GM23248 (cell line): Measurements from ENCODE around the gene ADGRF4. TPM values are rescaled to one million over a fixed set of nuclear protein-coding genes. Genes with fewer than 3 reads are reported as not detected.

Experiments used
- DNase-seq: peaks from one replicate; pipeline ENCODE4 v3.0.0-alpha.2; 2015
- H2AFZ ChIP-seq: fragments of 200-600 bp; sonication (generic); 2 replicates; pipeline ENCODE4 v1.6.1; 2016; ENCODE audit warnings: antibody characterized with exemption
- H3F3A ChIP-seq: fragments of 200-600 bp; sonication (generic); 2 replicates; pipeline ENCODE4 v1.6.1; 2016; ENCODE audit warnings: mild to moderate bottlenecking, antibody characterized with exemption, mixed run types; ENCODE audit not compliant: insufficient read depth
- H3K27ac ChIP-seq: fragments of 200-600 bp; sonication (generic); 2 replicates; pipeline ENCODE4 v1.5.1; 2016; ENCODE audit warnings: mild to moderate bottlenecking
- H3K27me3 ChIP-seq: fragments of 200-600 bp; sonication (generic); replicated peaks from 2 replicates; pipeline ENCODE4 v1.6.1; 2016; ENCODE audit warnings: mild to moderate bottlenecking; ENCODE audit not compliant: insufficient read depth
- H3K36me3 ChIP-seq: fragments of 200-600 bp; sonication (generic); 2 replicates; pipeline ENCODE4 v1.6.1; 2016; ENCODE audit warnings: low read depth, mild to moderate bottlenecking
- H3K4me1 ChIP-seq: fragments of 200-600 bp; sonication (generic); 2 replicates; pipeline ENCODE4 v1.6.1; 2016; ENCODE audit warnings: mild to moderate bottlenecking; ENCODE audit not compliant: insufficient read depth
- H3K4me2 ChIP-seq: fragments of 200-600 bp; sonication (generic); one replicate; pipeline ENCODE4 v1.6.1; 2016; ENCODE audit warnings: mild to moderate bottlenecking; ENCODE audit not compliant: unreplicated experiment
- H3K4me3 ChIP-seq: fragments of 200-600 bp; sonication (generic); 2 replicates; pipeline ENCODE4 v1.5.1; 2016; ENCODE audit warnings: mild to moderate bottlenecking
- H3K79me2 ChIP-seq: fragments of 200-600 bp; sonication (generic); 2 replicates; pipeline ENCODE4 v1.6.1; 2016; ENCODE audit warnings: mild to moderate bottlenecking; ENCODE audit not compliant: insufficient read depth
- H3K9ac ChIP-seq: fragments of 200-600 bp; sonication (generic); 2 replicates; pipeline ENCODE4 v1.6.1; 2016; ENCODE audit warnings: mild to moderate bottlenecking
- H3K9me2 ChIP-seq: fragments of 200-600 bp; sonication (generic); 2 replicates; pipeline ENCODE4 v1.6.1; 2016; ENCODE audit warnings: mixed run types, mild to moderate bottlenecking, moderate library complexity; ENCODE audit not compliant: insufficient read depth
- H3K9me3 ChIP-seq: fragments of 200-600 bp; sonication (generic); one replicate; pipeline ENCODE4 v1.6.1; 2017; ENCODE audit warnings: low read depth
- H4K20me1 ChIP-seq: fragments of 200-600 bp; sonication (generic); 2 replicates; pipeline ENCODE4 v1.6.0; 2016; ENCODE audit not compliant: insufficient read depth
- EZH2 ChIP-seq: fragments of 200-600 bp; sonication (generic); IDR thresholded peaks from 2 replicates; pipeline ENCODE4 v1.6.1; 2018; ENCODE audit warnings: antibody characterized with exemption, mild to moderate bottlenecking; ENCODE audit not compliant: insufficient read depth, poor library complexity, severe bottlenecking
- EZH2phosphoT487 ChIP-seq: fragments of 200-600 bp; sonication (generic); IDR thresholded peaks from 2 replicates; pipeline ENCODE4 v1.6.1; 2018; ENCODE audit warnings: antibody characterized with exemption, moderate library complexity, mild to moderate bottlenecking, low read depth; ENCODE audit not compliant: insufficient read depth
- WGBS, 2 experiments: methylation state at CpG; one replicate each; pipeline ENCODE4 v1.1.6; 2015 to 2017; ENCODE audit warnings: low lambda C conversion rate in 2 of 2, low coverage in 1 of 2; ENCODE audit errors: missing lambda C conversion rate in 2 of 2; 5-methylcytosine and 5-hydroxymethylcytosine counted together
- in situ Hi-C: fragments of 300-500 bp; cut with MboI; formaldehyde crosslinking; loops from 2 replicates; pipeline ENCODE4 v1.15.0; 2020
- polyA plus RNA-seq: library from polyadenylated mRNA; unstranded; fragments of >200 nt; fragmentation: Nextera tagmentation; extraction: Ambion mirVana; gene quantifications from 2 replicates; pipeline ENCODE4 v1.2.1, GENCODE V29; 2016
- total RNA-seq: library from RNA; depleted of rRNA; stranded (reverse); fragments of >200 nt; shearing (Covaris generic); gene quantifications from 2 replicates; pipeline ENCODE4 v1.2.3, GENCODE V29; 2014

The ADGRF4 gene
- total and polyA plus RNA-seq, 2 experiments from 2014 or later, result 0.11 TPM; not detected in 1

GRCh38 chr6:47700596-47700995, 2.2 kb downstream of the ADGRF4 start:
- H3K4me3 ChIP-seq, result no peak overlapping the region
- no peaks in the 10 kb centered on the region for H3K36me3 ChIP-seq
- no peaks in the 10 kb centered on the region for H4K20me1 ChIP-seq
- H3K9ac ChIP-seq, result no peak overlapping the region
- H3K79me2 ChIP-seq, result no peaks in the 10 kb centered on the region
- H2AFZ ChIP-seq, result no peak overlapping the region
- no peak for DNase-seq
- TF ChIP-seq EZH2 (no peak), EZH2phosphoT487 (no peak)
- H3K27me3 ChIP-seq, result peaks cover 3% of the 10 kb centered on the region; the same call in 1 of the 2 replicates
- no peaks in the 10 kb centered on the region; the same call in 1 of the 2 replicates for H3F3A ChIP-seq
- no peaks in the 10 kb centered on the region for H3K9me2 ChIP-seq
- no peaks in the 10 kb centered on the region for H3K9me3 ChIP-seq
- in situ Hi-C loops, result no loop called here
- H3K27ac ChIP-seq, result no peak overlapping the region
- no peak overlapping the region for H3K4me2 ChIP-seq
- WGBS, 2 experiments, result 51 to 72% methylated on average over 2 of the region's 2 CpGs
- no peaks in the 10 kb centered on the region for H3K4me1 ChIP-seq

DNA sequence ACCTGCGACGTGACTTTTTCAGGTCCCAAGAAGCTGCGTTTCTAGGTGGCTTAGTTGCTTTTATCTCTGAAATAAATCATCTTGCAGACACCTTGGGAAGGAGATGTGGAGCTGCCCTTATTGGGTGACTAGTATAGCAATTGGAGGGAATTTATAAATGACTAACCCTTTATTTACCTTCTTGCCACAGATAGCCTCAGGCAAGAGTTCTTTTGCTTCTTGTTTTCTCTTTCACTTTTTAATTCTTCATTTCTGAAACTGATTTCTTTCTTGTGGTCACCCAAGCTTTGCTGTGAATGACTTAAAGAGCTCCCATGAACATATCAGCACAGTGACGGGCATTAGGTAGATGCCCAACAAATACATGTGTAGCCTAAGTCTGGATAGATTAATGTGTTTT, 3.0 kb downstream of the ADGRF4 start:
- no peak for TF ChIP-seq EZH2
- TF ChIP-seq EZH2phosphoT487, result no peak
- Histone ChIP-seq H3K4me2 (no peak overlapping the region), H3K27me3 (peaks cover 3% of the 10 kb centered on the region; the same call in 1 of the 2 replicates), H3K4me3 (no peak overlapping the region), H3K4me1 (no peaks in the 10 kb centered on the region), H3K79me2 (no peaks in the 10 kb centered on the region), H3K36me3 (no peaks in the 10 kb centered on the region), H3K9me3 (no peaks in the 10 kb centered on the region), H4K20me1 (no peaks in the 10 kb centered on the region), H3K27ac (no peak overlapping the region), H3K9me2 (no peaks in the 10 kb centered on the region), H3F3A (no peaks in the 10 kb centered on the region; the same call in 1 of the 2 replicates), H3K9ac (no peak overlapping the region), H2AFZ (no peak overlapping the region)
- 18 to 25% methylated on average over 4 of the region's 4 CpGs for WGBS, 2 experiments
- DNase-seq, result no peak
- in situ Hi-C loops, result no loop called here

DNA sequence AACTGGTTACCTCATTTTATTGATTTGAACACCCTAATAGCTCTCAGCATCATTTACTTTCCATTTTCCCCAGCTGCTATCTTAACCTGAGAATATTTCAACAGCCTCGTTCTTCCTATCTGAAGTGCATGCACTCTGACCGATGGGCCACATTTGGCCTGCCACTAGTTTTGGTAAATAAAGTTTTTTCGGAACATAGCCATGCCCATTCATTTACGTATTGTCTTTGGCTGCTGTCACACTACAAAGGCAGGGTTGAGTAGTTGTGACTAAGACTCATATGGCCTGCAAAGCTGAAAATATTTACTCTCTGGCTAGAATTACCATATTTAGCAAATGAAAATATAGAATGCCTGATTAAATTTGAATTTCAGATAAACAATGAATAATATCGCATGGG, 10.8 kb downstream of the ADGRF4 start:
- no peak overlapping the region for H3K9ac ChIP-seq
- in situ Hi-C loops, result no loop called here
- DNase-seq, result no peak
- no peaks in the 10 kb centered on the region for H3K4me1 ChIP-seq
- H2AFZ ChIP-seq, result no peak overlapping the region
- WGBS, 2 experiments, result 54 to 58% methylated on average over 5 of the region's 5 CpGs
- H3K36me3 ChIP-seq, result no peaks in the 10 kb centered on the region
- H3K9me3 ChIP-seq, result no peaks in the 10 kb centered on the region
- H3F3A ChIP-seq, result no peaks in the 10 kb centered on the region
- H3K9me2 ChIP-seq, result no peaks in the 10 kb centered on the region
- H3K4me3 ChIP-seq, result no peak overlapping the region
- H3K27me3 ChIP-seq, result peaks cover 3% of the 10 kb centered on the region; the same call in 1 of the 2 replicates
- no peaks in the 10 kb centered on the region for H3K79me2 ChIP-seq
- no peak overlapping the region for H3K4me2 ChIP-seq
- no peak for TF ChIP-seq EZH2phosphoT487
- no peak for TF ChIP-seq EZH2
- H3K27ac ChIP-seq, result no peak overlapping the region
- H4K20me1 ChIP-seq, result no peaks in the 10 kb centered on the region

DNA sequence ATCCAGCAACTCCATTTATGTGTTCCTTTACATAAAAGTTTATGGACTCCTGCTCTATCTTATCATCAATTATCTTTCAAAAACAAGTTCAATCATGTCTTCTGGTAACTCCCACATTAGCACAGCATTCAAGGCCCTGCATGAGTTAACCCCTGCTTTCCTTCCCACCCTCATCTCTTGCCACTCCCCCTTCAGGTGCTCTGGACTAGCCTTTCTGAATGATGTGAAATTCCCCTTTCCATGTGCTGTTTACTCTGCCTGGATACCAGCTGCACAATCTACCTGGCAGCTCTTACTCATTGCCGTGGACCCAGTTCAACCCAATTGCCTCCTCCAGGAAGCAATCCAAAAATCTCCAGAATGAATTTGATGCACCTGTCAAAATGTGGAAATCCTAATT, 11.9 kb downstream of the ADGRF4 start:
- in situ Hi-C loops, result no loop called here
- Histone ChIP-seq H3K9me3 (no peaks in the 10 kb centered on the region), H3K27ac (no peak overlapping the region), H3K4me2 (no peak overlapping the region), H3F3A (no peaks in the 10 kb centered on the region), H3K4me3 (no peak overlapping the region), H2AFZ (no peak overlapping the region), H3K9ac (no peak overlapping the region), H3K27me3 (peaks cover 3% of the 10 kb centered on the region; the same call in 1 of the 2 replicates), H4K20me1 (no peaks in the 10 kb centered on the region), H3K4me1 (no peaks in the 10 kb centered on the region), H3K36me3 (no peaks in the 10 kb centered on the region), H3K9me2 (no peaks in the 10 kb centered on the region), H3K79me2 (no peaks in the 10 kb centered on the region)
- WGBS, 2 experiments, result 19 to 28% methylated on average over 1 of the region's 1 CpG
- DNase-seq, result no peak
- TF ChIP-seq EZH2phosphoT487 (no peak), EZH2 (no peak)

GRCh38 chr6:47713200-47713599, 14.8 kb downstream of the ADGRF4 start:
- Histone ChIP-seq H3K9me3 (no peaks in the 10 kb centered on the region), H3F3A (no peaks in the 10 kb centered on the region), H3K4me1 (no peaks in the 10 kb centered on the region), H4K20me1 (no peaks in the 10 kb centered on the region), H3K27me3 (no peaks in the 10 kb centered on the region), H3K4me2 (no peak overlapping the region), H3K9ac (no peak overlapping the region), H3K79me2 (no peaks in the 10 kb centered on the region), H3K36me3 (no peaks in the 10 kb centered on the region), H3K27ac (no peak overlapping the region), H3K4me3 (no peak overlapping the region), H2AFZ (no peak overlapping the region), H3K9me2 (no peaks in the 10 kb centered on the region)
- no peak for DNase-seq
- TF ChIP-seq EZH2, result no peak
- TF ChIP-seq EZH2phosphoT487, result no peak
- 44 to 60% methylated on average over 2 of the region's 2 CpGs for WGBS, 2 experiments
- in situ Hi-C loops, result no loop called here
